AG08396 (cell line): Measurements from ENCODE around the gene PTPRG.
"Not testable (repeated sequence)": the region's sequence is repeated elsewhere in the genome, so short reads cannot be mapped to it uniquely, and the experiment has no call there.

Experiments
- DNase-seq: peaks from one replicate; pipeline ENCODE4 v3.0.0; 2012; ENCODE audit warnings: low spot score, mixed read lengths

Gene PTPRG

DNA sequence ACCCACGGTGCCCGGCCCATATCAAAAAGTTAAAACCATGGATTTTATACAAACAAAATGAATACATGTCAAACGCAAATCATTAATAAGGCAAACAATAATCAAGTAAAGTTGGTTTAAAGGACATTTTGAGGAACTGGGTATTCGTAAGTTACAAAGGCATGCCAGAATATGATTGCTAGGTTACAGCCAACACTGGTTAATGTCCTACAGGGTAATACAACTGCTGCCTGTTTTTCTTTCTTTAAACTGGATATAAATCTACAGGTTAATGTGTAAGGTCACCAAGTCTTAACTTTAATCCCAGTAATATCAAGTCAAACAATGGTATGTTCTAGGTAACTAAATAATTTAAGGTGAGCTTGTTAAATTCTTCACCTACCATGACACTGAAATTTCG lies 166.1 kb downstream of the PTPRG start:
- DNase-seq, result no peak

GRCh38 chr3:61729038-61729634 lies 167.8 kb downstream of the PTPRG start:
- DNase-seq, result no peak

DNA sequence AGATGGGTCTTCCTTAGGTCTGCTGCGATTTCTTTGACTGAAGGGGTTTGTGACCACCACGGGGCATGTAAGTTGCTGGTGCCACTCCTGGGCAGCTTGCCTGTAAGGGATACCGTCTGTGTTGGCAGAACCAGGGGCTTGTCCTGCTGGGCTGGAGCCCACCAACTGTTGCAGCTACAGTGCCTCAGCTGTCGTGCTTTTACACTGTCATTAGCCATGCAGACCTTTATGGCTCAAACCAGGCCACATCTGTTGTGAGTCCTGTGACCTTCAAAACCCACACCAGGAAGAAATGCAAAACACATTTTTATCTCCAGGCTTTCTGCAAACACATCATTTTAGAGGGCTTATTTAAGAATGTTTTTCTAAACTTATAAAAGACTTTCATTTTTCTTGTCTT lies 168.7 kb downstream of the PTPRG start:
- no peak for DNase-seq

DNA sequence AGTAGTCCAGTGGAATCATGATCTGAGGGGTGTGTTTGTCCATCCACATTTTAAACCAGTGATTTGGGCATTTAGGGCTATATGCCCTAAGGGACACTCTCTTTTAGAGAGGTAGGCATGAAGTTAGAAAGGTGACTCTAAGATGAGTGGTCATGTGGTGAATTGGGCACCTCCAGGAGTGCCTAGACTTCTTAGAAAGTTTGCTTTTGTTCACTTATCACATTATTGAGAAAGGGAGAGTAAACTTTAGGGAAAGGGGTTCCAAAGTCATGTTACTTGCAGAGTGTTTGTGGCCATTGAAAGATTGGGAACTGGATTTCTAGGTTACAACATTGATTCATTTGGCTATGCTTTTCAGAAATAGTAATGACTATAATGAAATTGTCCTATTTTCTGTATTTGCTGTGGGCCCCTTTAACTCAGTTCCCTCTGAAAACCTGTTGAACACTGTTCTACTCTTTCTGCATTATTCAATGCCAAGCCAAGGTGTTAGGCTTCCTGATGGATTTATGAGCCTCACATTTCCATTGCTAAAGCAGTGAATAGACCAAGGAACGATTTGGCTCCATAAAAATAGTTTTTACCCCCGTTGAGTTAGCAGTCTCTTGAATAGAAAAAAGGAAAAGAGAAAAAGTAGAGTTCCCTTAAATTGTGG lies 169.3 kb downstream of the PTPRG start:
- no peak for DNase-seq

- no peak for DNase-seq
These were observed 171.6 kb downstream of the PTPRG start for GRCh38 chr3:61733000-61733399.

DNA sequence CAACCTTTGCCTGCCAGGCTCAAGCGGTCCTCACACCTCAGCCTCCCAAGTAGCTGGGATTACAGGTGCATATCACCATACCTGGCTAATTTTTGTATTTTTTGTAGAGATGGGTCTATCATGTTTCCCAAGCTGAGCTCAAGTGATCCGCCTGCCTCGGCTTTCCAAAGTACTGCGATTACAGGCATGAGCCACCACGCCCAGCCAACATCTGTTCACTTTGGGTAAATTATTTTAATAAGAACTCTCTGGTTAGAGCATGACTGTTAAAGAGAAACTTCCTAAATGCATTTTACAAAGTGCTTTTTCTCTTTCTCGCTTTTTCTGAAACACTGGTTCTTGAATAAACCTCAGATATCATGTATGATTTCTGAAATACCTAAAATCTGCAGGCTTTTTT lies 172.5 kb downstream of the PTPRG start:
- no peak for DNase-seq

- no peak for DNase-seq
These were observed 173.6 kb downstream of the PTPRG start for GRCh38 chr3:61734749-61735686.

- no peak for DNase-seq
These were observed 175.1 kb downstream of the PTPRG start for GRCh38 chr3:61736506-61736905.

GRCh38 chr3:61739640-61740039 lies 178.3 kb downstream of the PTPRG start:
- no peak for DNase-seq

GRCh38 chr3:61740494-61740893 lies 179.1 kb downstream of the PTPRG start:
- DNase-seq, result no peak

GRCh38 chr3:61741551-61741950 lies 180.2 kb downstream of the PTPRG start:
- DNase-seq, result no peak

- DNase-seq, result no peak
These were observed 180.6 kb downstream of the PTPRG start for GRCh38 chr3:61742006-61742405.

GRCh38 chr3:61743067-61743466 lies 181.7 kb downstream of the PTPRG start:
- no peak for DNase-seq

DNA sequence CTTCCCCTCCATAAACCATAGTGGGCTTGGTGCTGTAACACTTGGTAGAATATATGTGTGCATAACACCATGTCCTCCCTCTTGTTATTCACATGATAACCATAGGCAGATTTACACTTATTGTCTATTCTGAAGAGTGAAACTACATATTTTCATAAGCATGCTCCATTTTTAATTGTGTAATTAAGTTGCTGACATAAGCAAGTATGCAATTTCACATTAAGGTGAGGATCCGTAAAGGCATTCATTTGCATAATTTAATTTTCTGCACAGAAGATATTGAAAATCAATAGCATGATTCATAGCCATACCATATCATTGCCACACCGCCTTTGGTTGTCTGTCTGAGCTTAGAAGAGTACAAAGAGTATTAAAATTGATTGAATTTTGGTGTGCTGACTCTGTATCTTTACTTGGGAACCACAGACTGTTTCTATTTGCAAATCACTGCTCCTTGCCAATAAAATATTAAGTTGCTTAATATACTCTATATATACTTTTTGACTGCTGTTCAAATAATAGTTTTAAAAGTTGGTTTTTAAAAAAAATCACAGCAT lies 182.4 kb downstream of the PTPRG start:
- DNase-seq, result no peak

DNA sequence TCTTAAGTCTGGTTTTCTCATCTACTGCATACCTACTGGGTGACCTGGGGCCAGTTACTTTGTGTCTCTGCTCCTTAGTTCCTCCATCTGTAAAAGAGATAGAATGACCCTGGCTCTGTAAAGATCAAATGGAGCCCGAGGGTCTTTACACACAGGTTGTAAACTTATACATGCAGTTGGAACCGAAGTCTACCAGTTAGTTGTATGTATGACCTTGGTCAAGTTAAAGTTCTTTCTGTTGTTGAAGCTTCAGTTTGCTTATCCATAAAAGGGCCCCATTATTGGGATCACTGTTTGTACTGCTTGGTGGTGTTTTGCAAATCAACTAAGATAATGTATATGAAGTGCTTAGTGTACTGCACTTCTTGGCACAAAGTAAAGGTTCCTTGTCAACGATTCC lies 186.9 kb downstream of the PTPRG start:
- DNase-seq, result no peak

- peak; percentile 24 for DNase-seq
These were observed 189.4 kb downstream of the PTPRG start for GRCh38 chr3:61750766-61751165.

GRCh38 chr3:61758839-61759238 lies 197.5 kb downstream of the PTPRG start:
- no peak for DNase-seq

DNA sequence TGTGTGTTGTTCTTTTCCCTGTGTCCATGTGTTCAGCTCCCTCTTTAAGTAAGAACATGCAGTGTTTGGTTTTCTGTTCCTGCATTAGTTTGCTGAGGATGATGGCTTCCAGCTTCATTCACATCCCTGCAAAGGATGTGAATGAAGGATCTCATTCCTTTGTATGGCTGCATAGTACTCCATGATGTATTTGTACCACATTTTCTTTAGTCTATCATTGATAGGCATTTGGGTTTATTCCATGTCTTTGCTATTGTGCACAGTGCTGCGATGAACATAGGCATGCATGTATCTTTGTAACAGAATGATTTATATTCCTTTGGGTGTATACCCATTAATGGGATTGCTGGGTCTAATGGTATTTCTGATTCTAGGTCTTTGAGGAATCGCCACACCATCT lies 199.4 kb downstream of the PTPRG start:
- not testable (repeated sequence) for DNase-seq

DNA sequence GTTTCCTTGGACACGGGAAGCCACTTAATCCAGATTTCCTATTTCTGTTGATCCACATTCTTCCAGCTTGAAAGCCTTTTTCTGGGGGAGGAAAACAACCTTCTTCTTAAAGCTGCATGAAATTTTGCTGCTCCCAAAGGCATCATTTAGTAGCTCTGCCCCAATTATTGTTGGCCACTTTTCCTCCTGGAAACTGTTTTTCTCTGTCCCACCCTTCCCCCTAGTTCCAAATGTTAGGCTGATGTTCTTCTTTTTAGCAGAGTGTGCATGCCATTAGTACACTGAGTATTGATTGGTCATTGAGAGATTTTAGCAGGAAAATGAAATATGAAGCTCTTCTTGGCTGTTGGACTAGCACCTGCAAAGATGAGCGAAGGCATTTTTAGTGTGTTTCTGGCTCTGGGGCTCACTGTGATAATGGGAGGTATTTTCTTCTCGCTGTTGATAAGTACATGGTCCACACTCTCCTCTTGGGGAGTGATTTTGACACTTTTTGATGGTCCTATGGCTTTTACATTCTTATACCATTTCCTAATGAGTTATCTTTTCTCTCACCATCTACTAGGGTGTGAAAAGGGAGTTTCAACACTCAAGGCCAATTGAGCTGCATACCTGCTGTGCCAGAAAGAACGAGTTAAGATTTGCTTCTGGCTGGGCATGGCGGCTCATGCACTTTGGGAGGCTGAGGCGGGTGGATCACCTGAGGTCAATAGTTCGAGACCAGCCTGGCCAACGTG lies 200.5 kb downstream of the PTPRG start:
- DNase-seq, result no peak

GRCh38 chr3:61765157-61765876 lies 203.9 kb downstream of the PTPRG start:
- no peak for DNase-seq

DNA sequence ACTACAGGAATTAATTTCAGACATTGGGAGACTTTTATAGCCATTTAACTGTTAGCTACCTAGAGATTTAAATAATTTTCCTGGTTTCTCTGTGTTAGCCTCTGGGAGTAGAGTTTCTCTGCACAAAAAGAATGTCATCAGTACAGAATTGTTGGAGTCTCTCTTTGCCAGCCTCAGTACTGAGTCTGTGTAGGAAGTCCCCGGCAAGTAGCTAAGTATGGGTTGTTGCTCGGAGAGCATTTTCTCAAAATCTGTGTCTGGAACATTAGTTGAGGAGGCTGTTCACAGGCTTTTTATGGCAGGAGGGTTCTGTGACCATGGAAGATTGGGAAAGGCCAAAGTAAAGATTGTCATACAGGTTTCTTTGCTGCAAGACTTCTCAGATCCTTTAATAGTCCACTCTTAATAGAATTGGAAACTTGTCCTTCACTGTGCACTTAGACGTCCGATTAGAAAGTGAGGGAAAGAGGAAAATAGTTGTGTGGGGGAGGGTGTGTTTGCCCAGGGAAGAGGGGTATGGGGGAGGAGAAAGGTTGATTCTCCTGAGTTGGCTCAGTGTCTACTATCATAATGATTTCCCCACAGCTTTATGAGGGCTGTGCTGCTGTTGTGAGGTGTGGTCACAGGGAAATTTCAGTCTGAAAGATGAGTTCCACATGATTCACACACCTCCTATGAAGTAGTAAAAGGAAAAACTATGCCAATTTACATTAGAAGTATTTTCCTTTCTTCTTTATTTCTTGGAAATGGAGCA lies 207.1 kb downstream of the PTPRG start:
- DNase-seq, result no peak
